Measurements from ENCODE around the gene ARHGEF25. TPM values are rescaled to one million over a fixed set of nuclear protein-coding genes. Genes with fewer than 3 reads are reported as not detected.

Gene ARHGEF25
- total and polyA plus RNA-seq, 2 of the 4 experiments (the other 2 are of a cell fraction): 6.3 to 17.9 TPM

GRCh38 chr12:57614948-57615500 is 3.8 kb downstream of the ARHGEF25 start:
- no CpG with 5 or more reads among the region's 11 CpGs for WGBS, 2 experiments (ENCODE audit: extremely low coverage in 2 of 2, insufficient read length in 1 of 2)
- Histone ChIP-seq H4K5ac (ENCODE audit: low read depth, low read length) (no peak overlapping the region), H3K4me1 (ENCODE audit: control insufficient read depth, insufficient read depth, low read length) (peaks cover 4% of the 10 kb centered on the region), H3K27me3 (ENCODE audit: control insufficient read depth, insufficient read depth, low read length) (peaks cover 4% of the 10 kb centered on the region), H2AK5ac (ENCODE audit: low read depth, low read length) (no peak overlapping the region), H3K36me3 (ENCODE audit: control insufficient read depth, insufficient read depth, low read length) (peaks cover 36% of the 10 kb centered on the region), H4K8ac (ENCODE audit: low read depth in 2 of 2, low read length in 2 of 2) (no peak overlapping the region), H3K9ac (ENCODE audit: low read depth, low read length) (no peak overlapping the region), H2AK9ac (replicated peaks; ENCODE audit: low read depth, low read length, poor library complexity) (no peak overlapping the region), H3K4me3 (ENCODE audit: insufficient read depth, low read depth, low read length) (no peak overlapping the region), H3K27ac (ENCODE audit: insufficient read depth, low read length) (no peak overlapping the region), H4K20me1 (ENCODE audit: insufficient read depth, low read length) (no peaks in the 10 kb centered on the region), H4K91ac (ENCODE audit: insufficient read depth, low read depth, low read length) (no peak overlapping the region), H3K9me1 (ENCODE audit: insufficient read depth, low read length) (peaks cover 11% of the 10 kb centered on the region; the same call in 1 of the 2 replicates), H3K4ac (ENCODE audit: low read depth, low read length) (no peak overlapping the region), H3K56ac (ENCODE audit: extremely low read depth, insufficient read depth, low read length) (no peak overlapping the region), H3K18ac (ENCODE audit: low read depth, low read length) (no peak overlapping the region), H3K4me2 (ENCODE audit: low read depth, low read length) (no peak overlapping the region), H3K14ac (replicated peaks; ENCODE audit: low read depth, low read length) (no peak overlapping the region), H3K79me1 (ENCODE audit: low read depth in 1 of 2, low read length in 2 of 2) (peaks cover 0 to 13% of the 10 kb centered on the region in 2 experiments; a peak in 2 of 4 replicates), H2BK20ac (ENCODE audit: low read depth, low read length) (no peak overlapping the region), H2BK120ac (ENCODE audit: low read depth, low read length) (no peak overlapping the region), H2BK15ac (ENCODE audit: low read depth, low read length) (no peak overlapping the region), H3K9me3 (ENCODE audit: control insufficient read depth, insufficient read depth, low read length) (no peaks in the 10 kb centered on the region), H3K23ac (ENCODE audit: low read depth, low read length) (no peak overlapping the region), H2BK5ac (ENCODE audit: low read depth, low read length, poor library complexity, severe bottlenecking) (no peak overlapping the region), H2AFZ (replicated peaks; ENCODE audit: low read length, poor library complexity) (no peak overlapping the region)
- TF ChIP-seq ELK1 (IDR thresholded peaks at IDR 0.05; ENCODE audit: borderline replicate concordance, low read depth, low read length) (no peak), RAD21 (IDR thresholded peaks at IDR 0.05; ENCODE audit: low read length) (no peak), CHD1 (IDR thresholded peaks at IDR 0.05; ENCODE audit: low read depth, low read length) (no peak), NFE2L2 (IDR thresholded peaks at IDR 0.05; ENCODE audit: low read depth, low read length) (no peak), BHLHE40 (IDR thresholded peaks at IDR 0.05; ENCODE audit: low read depth, low read length) (no peak), CTCF (conservative IDR thresholded peaks at IDR 0.05; ENCODE audit: low read depth, low read length) (no peak), RFX5 (IDR thresholded peaks at IDR 0.05; ENCODE audit: low read depth, low read length) (no peak), RCOR1 (IDR thresholded peaks at IDR 0.05; ENCODE audit: insufficient replicate concordance, low read length) (no peak), MXI1 (IDR thresholded peaks at IDR 0.05; ENCODE audit: borderline replicate concordance, low read depth, low read length) (no peak), MAZ (IDR thresholded peaks at IDR 0.05; ENCODE audit: borderline replicate concordance, low read depth, low read length) (no peak), FOS (IDR thresholded peaks at IDR 0.05; ENCODE audit: low read depth, low read length) (no peak), MAFK (IDR thresholded peaks at IDR 0.05; ENCODE audit: low read depth, low read length) (no peak), USF2 (IDR thresholded peaks at IDR 0.05; ENCODE audit: low read depth, low read length) (no peak), SMC3 (IDR thresholded peaks at IDR 0.05; ENCODE audit: low read depth, low read length) (no peak)
- in situ Hi-C loops (cut with MboI; ENCODE audit: low sequenced_read_pairs) (no loop called here), dilution Hi-C loops (cut with HindIII; ENCODE audit: low sequenced_read_pairs, unreplicated experiment) (no loop called here), intact Hi-C loops (cut with micrococcal nuclease) (no loop called here)
- CTCF ChIA-PET: no interaction called here
- ATAC-seq (ENCODE audit: low read depth) (no peak), DNase-seq (no peak)
- no TSS peak for BruUV-seq (replicated peaks)
- POLR2A ChIA-PET (ENCODE audit: unreplicated experiment): no interaction called here

All from IMR-90 (cell line).